C4-2B (cell line): ENCODE measurements around the gene PADI4.

ENCODE experiments used
- ZFX ChIP-seq: fragments of 450-650 bp; IDR thresholded peaks from 2 replicates; pipeline ENCODE4 v1.6.1; 2017
- TF ChIP-seq, protein P1 (sequence below): fragments of 450-650 bp; conservative IDR thresholded peaks from 2 replicates; pipeline ENCODE4 v1.5.1; 2017; ENCODE audit warnings: mild to moderate bottlenecking

DNA sequence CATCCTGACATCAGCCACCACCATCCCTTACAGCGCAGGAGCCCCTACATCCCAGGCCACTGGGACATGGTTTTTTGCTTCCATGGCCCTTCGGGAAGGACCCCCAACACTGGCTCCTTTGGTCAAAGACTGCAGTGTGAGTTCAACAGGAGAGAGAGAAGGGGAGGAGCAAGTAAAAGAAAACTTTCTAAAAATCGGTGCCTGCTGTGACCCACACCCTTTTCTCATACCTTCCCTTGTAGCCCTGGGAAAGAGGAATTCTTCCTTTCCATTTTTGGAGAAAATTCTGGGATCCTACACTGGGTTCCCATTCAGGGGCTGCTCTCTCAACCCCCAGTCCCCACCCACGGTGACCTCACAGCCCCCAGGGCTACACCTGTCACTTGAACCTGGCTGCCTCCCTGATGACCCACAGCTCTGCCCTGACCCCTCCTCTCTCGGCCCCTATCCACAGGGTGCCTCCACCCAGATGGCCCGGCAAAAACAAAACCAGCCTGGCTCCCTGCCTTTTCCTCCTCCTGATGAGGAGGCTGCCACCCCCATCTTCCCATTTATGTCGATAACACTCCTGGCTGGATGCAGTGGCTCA lies 7.6 kb downstream of the PADI4 start:
- TF ChIP-seq, protein P1, sequence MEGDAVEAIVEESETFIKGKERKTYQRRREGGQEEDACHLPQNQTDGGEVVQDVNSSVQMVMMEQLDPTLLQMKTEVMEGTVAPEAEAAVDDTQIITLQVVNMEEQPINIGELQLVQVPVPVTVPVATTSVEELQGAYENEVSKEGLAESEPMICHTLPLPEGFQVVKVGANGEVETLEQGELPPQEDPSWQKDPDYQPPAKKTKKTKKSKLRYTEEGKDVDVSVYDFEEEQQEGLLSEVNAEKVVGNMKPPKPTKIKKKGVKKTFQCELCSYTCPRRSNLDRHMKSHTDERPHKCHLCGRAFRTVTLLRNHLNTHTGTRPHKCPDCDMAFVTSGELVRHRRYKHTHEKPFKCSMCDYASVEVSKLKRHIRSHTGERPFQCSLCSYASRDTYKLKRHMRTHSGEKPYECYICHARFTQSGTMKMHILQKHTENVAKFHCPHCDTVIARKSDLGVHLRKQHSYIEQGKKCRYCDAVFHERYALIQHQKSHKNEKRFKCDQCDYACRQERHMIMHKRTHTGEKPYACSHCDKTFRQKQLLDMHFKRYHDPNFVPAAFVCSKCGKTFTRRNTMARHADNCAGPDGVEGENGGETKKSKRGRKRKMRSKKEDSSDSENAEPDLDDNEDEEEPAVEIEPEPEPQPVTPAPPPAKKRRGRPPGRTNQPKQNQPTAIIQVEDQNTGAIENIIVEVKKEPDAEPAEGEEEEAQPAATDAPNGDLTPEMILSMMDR = no peak
- no peak for TF ChIP-seq ZFX
